Measurements from ENCODE around the gene NPM1. TPM values are rescaled to one million over a fixed set of nuclear protein-coding genes. Genes with fewer than 3 reads are reported as not detected.

Gene NPM1
- total RNA-seq, 4 donors from 2014 or later: 388 to 648 (median 553) TPM

GRCh38 chr5:171427318-171428167 lies 39.9 kb downstream of the NPM1 start:
- WGBS: 88% methylated on average over 14 of the region's 20 CpGs
- Histone ChIP-seq H3K4me3 (no peak overlapping the region), H3K27ac (replicated peaks in 1 of 4) (no peak overlapping the region), H3K9me3 (no peaks in the 10 kb centered on the region), H3K4me1 (no peaks in the 10 kb centered on the region), H3K27me3 (no peaks in the 10 kb centered on the region), H3K36me3 (no peaks in the 10 kb centered on the region)
- no peak for DNase-seq (ENCODE audit: extremely low spot score)
- intact Hi-C loops (cut with DNase I): loop anchor here (10.0 kb wide), 1 partner anchor 187 kb away; no protein-coding TSS in a partner anchor
- no peak for TF ChIP-seq POLR2A (IDR thresholded peaks at IDR 0.05; ENCODE audit: low read depth)
- TF ChIP-seq POLR2AphosphoS5 (IDR thresholded peaks at IDR 0.05): no peak
- TF ChIP-seq CTCF (IDR thresholded peaks at IDR 0.05): no peak
- TF ChIP-seq EP300 (IDR thresholded peaks at IDR 0.05): no peak

- WGBS: 92% methylated on average over 9 of the region's 9 CpGs
Observed at GRCh38 chr5:171428168-171428696, 40.6 kb downstream of the NPM1 start.

GRCh38 chr5:171428809-171429542 lies 41.3 kb downstream of the NPM1 start:
- intact Hi-C loops (cut with DNase I): loop anchor here (10.0 kb wide), 1 partner anchor 186 kb away; no protein-coding TSS in a partner anchor

More at GRCh38 chr5:171428168-171428696, 40.6 kb downstream of the NPM1 start:
- H3K27me3 ChIP-seq: no peaks in the 10 kb centered on the region
- no peak for TF ChIP-seq EP300 (IDR thresholded peaks at IDR 0.05)
- TF ChIP-seq CTCF (IDR thresholded peaks at IDR 0.05): no peak
- no peak for TF ChIP-seq POLR2AphosphoS5 (IDR thresholded peaks at IDR 0.05)
- no peak for TF ChIP-seq POLR2A (IDR thresholded peaks at IDR 0.05; ENCODE audit: low read depth)
- peaks cover 0 to 4% (median 0%) of the 10 kb centered on the region in 4 donors for H3K4me1 ChIP-seq
- no peak for DNase-seq (ENCODE audit: extremely low spot score)
- no peak overlapping the region for H3K27ac ChIP-seq (replicated peaks in 1 of 4)
- H3K9me3 ChIP-seq: no peaks in the 10 kb centered on the region
- intact Hi-C loops (cut with DNase I): loop anchor here (10.0 kb wide), 1 partner anchor 187 kb away; no protein-coding TSS in a partner anchor
- H3K36me3 ChIP-seq: no peaks in the 10 kb centered on the region
- no peak overlapping the region for H3K4me3 ChIP-seq

DNA sequence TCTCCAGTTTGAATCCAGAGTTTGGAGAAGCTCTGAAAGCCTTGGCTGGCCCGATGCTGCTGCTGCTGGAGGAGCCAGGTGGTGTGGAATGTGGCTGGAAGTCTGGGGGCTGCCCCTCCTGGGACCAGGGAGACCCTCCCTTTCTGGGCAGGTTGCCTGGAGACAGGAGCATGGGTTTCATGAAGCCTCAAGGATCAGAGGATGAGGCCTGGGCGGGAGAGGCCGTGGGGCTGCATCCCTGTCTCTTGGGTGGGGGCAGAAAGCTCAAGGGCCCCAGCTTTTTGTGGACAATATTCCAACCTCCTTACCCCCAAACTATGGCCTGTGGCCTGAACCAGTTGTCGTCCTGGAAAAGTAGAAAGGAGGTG lies 41.9 kb downstream of the NPM1 start:
- H3K36me3 ChIP-seq: no peaks in the 10 kb centered on the region
- peaks cover 0 to 5% (median 0%) of the 10 kb centered on the region in 4 donors for H3K4me1 ChIP-seq
- no peak overlapping the region for H3K27ac ChIP-seq (replicated peaks in 1 of 4)
- H3K4me3 ChIP-seq: no peak overlapping the region
- no peaks in the 10 kb centered on the region for H3K9me3 ChIP-seq
- H3K27me3 ChIP-seq: no peaks in the 10 kb centered on the region
- TF ChIP-seq CTCF (IDR thresholded peaks at IDR 0.05): no peak
- no peak for TF ChIP-seq POLR2A (IDR thresholded peaks at IDR 0.05; ENCODE audit: low read depth)
- TF ChIP-seq EP300 (IDR thresholded peaks at IDR 0.05): no peak
- no peak for TF ChIP-seq POLR2AphosphoS5 (IDR thresholded peaks at IDR 0.05)
- intact Hi-C loops (cut with DNase I): loop anchor here (10.0 kb wide), 1 partner anchor 185 kb away; no protein-coding TSS in a partner anchor
- no peak for DNase-seq (ENCODE audit: extremely low spot score)
- WGBS: 89% methylated on average over 4 of the region's 4 CpGs

More at GRCh38 chr5:171428809-171429542, 41.3 kb downstream of the NPM1 start:
- DNase-seq (ENCODE audit: extremely low spot score): no peak
- H3K27ac ChIP-seq (replicated peaks in 1 of 4): no peak overlapping the region
- H3K36me3 ChIP-seq: no peaks in the 10 kb centered on the region
- H3K9me3 ChIP-seq: no peaks in the 10 kb centered on the region
- TF ChIP-seq EP300 (IDR thresholded peaks at IDR 0.05) (no peak), POLR2A (IDR thresholded peaks at IDR 0.05; ENCODE audit: low read depth) (no peak)
- peaks cover 0 to 5% (median 0%) of the 10 kb centered on the region in 4 donors for H3K4me1 ChIP-seq
- WGBS: 88% methylated on average over 16 of the region's 16 CpGs
- H3K27me3 ChIP-seq: no peaks in the 10 kb centered on the region
- H3K4me3 ChIP-seq: no peak overlapping the region
